K562 (cell line): Measurements from ENCODE around the gene SDHAF4. TPM values are rescaled to one million over a fixed set of nuclear protein-coding genes. Genes with fewer than 3 reads are reported as not detected.
"Not testable (repeated sequence)": the region's sequence is repeated elsewhere in the genome, so short reads cannot be mapped to it uniquely, and the experiment has no call there.

ENCODE experiments used
- ATAC-seq: fragments of 200-7000 bp; cut with Tn5 transposase; 3 replicates; pipeline ENCODE4 v1.9.1; 2020; ENCODE audit warnings: moderate library complexity
- BruUV-seq: library from RNA; stranded (reverse); fragments of 400-500 nt; replicated peaks from 2 replicates; lab custom pipeline; 2021; lab: Mats Ljungman, UMichigan
- CTCF ChIA-PET: fragments of 300-600 bp; formaldehyde crosslinking; extraction: SDS; loops from one replicate; lab custom pipeline; 2021; ENCODE audit warnings: low intra/inter-chr PET ratio; lab: Yijun Ruan, JAX
- POLR2A ChIA-PET: fragments of 300-600, 350-650 bp; sonication (Branson Sonifier 250); formaldehyde crosslinking; extraction: SDS; loops from one replicate; lab custom pipeline; 2021; ENCODE audit warnings: antibody characterized with exemption, inconsistent platforms; lab: Yijun Ruan, JAX
- DNase-seq, 4 experiments: peaks; one replicate each; pipeline versions ENCODE4 v3.0.0 to v3.0.0-alpha.2; 2011 to 2018; ENCODE audit warnings: low spot score in 3 of 4, mixed read lengths in 3 of 4; ENCODE audit errors: extremely low read depth in 1 of 4
- FAIRE-seq: peaks from 2 replicates; lab custom pipeline; 2011; peaks lifted over from hg19 to GRCh38; lab: Jason Lieb, UNC
- H2AFZ ChIP-seq: 2 replicates; pipeline ENCODE4 v1.6.0; 2011; ENCODE audit warnings: low read depth, low read length, control low read depth, inconsistent platforms
- H3K27ac ChIP-seq: fragments of 200-600 bp; 3 replicates; pipeline ENCODE4 v1.8.0; 2011; ENCODE audit warnings: low read depth, mild to moderate bottlenecking, control low read depth, inconsistent platforms, low read length, moderate library complexity, mixed read lengths; ENCODE audit errors: extremely low read depth
- H3K27me3 ChIP-seq, 2 experiments: fragments of 300-600 bp in 1 of 2; 2 replicates in 1 of 2; 3 replicates in 1 of 2; pipeline versions ENCODE4 v1.6.0 to v1.8.0; 2011; ENCODE audit warnings: inconsistent platforms in 2 of 2, low read length in 2 of 2, mild to moderate bottlenecking in 1 of 2, mixed read lengths in 1 of 2, moderate library complexity in 1 of 2; ENCODE audit not compliant: control insufficient read depth in 2 of 2, insufficient read depth in 2 of 2
- H3K36me3 ChIP-seq: fragments of 300-600 bp; 3 replicates; pipeline ENCODE4 v1.8.0; 2011; ENCODE audit warnings: mild to moderate bottlenecking, low read length, inconsistent platforms; ENCODE audit not compliant: control insufficient read depth, insufficient read depth
- H3K4me1 ChIP-seq, 2 experiments: fragments of 200-600 bp in 1 of 2; replicated peaks in 1 of 2; 2 replicates in 1 of 2; 3 replicates in 1 of 2; pipeline versions ENCODE4 v1.5.1 to v1.8.0; 2011; ENCODE audit warnings: inconsistent platforms in 2 of 2, low read length in 2 of 2, mild to moderate bottlenecking in 1 of 2, mixed read lengths in 1 of 2, moderate library complexity in 1 of 2; ENCODE audit not compliant: control insufficient read depth in 2 of 2, insufficient read depth in 2 of 2
- H3K4me2 ChIP-seq: 2 replicates; pipeline ENCODE4 v1.6.1; 2011; ENCODE audit warnings: low read length, control low read depth, inconsistent platforms, mixed read lengths; ENCODE audit not compliant: insufficient read depth
- H3K4me3 ChIP-seq: fragments of 200-600 bp; sonication (generic), shearing (Covaris generic); 2 replicates; pipeline ENCODE4 v1.5.1; 2016; ENCODE audit warnings: control low read depth, inconsistent platforms
- H3K79me2 ChIP-seq: fragments of 200-600 bp; 3 replicates; pipeline ENCODE4 v1.8.0; 2011; ENCODE audit warnings: low read length, inconsistent platforms; ENCODE audit not compliant: control insufficient read depth, insufficient read depth
- H3K9ac ChIP-seq, 2 experiments: 2 replicates each; pipeline versions ENCODE4 v1.6.0 to v1.6.1; 2011; ENCODE audit warnings: low read depth in 2 of 2, low read length in 2 of 2, control low read depth in 1 of 2, inconsistent platforms in 1 of 2, mild to moderate bottlenecking in 1 of 2, mixed read lengths in 1 of 2; ENCODE audit not compliant: insufficient read depth in 1 of 2
- H3K9me1 ChIP-seq: one replicate; pipeline ENCODE4 v1.6.0; 2011; ENCODE audit warnings: inconsistent platforms, mild to moderate bottlenecking, low read length, moderate library complexity; ENCODE audit not compliant: control insufficient read depth, insufficient read depth
- H3K9me3 ChIP-seq: replicated peaks from 2 replicates; pipeline ENCODE4 v1.5.1; 2011; ENCODE audit warnings: low read depth, low read length, inconsistent platforms; ENCODE audit not compliant: control insufficient read depth, insufficient read depth
- H4K20me1 ChIP-seq: replicated peaks from 2 replicates; pipeline ENCODE4 v1.6.1; 2011; ENCODE audit warnings: low read length, inconsistent platforms, mixed read lengths; ENCODE audit not compliant: control insufficient read depth, insufficient read depth
- SETDB1 ChIP-seq: IDR thresholded peaks from one replicate; pipeline ENCODE4 v1.6.1; 2012; ENCODE audit warnings: low read length, control low read depth, inconsistent platforms
- TRIM28 ChIP-seq: fragments of 450-650 bp; IDR thresholded peaks from 2 replicates; pipeline ENCODE4 v1.6.1; 2017
- ZFP36 ChIP-seq: fragments of 150-350 bp; IDR thresholded peaks from 2 replicates; pipeline ENCODE4 v1.6.1; 2018; ENCODE audit warnings: low read length, low read depth; ENCODE audit not compliant: partially characterized antibody
- ZNF445 ChIP-seq: fragments of 250-450 bp; sonication (Bioruptor Pico); IDR thresholded peaks from 2 replicates; pipeline ENCODE4 v1.4.0; 2020; ENCODE audit warnings: low read depth, mild to moderate bottlenecking, moderate library complexity
- WGBS: fragments of 100-300 bp; shearing (Covaris generic); methylation state at CpG from one replicate; pipeline ENCODE4 v1.1.6; 2016; ENCODE audit warnings: low coverage, mixed read lengths; ENCODE audit not compliant: insufficient coverage; ENCODE audit errors: missing lambda C conversion rate; 5-methylcytosine and 5-hydroxymethylcytosine counted together
- in situ Hi-C: fragments of 300-500 bp; cut with MboI; formaldehyde crosslinking; loops from 4 replicates; pipeline ENCODE4 v1.15.0; 2018; ENCODE audit warnings: inconsistent platforms, mixed read lengths
- intact Hi-C: fragments of 100-400 bp; cut with micrococcal nuclease; formaldehyde crosslinking; loops from 2 replicates; pipeline ENCODE4 v1.14.2; 2022
- polyA plus RNA-seq, 8 experiments: library from polyadenylated mRNA; depleted of rRNA in 4 of 8; stranded (reverse) in 5 of 8; unstranded in 3 of 8; fragments of >200 nt; fragmentation: Nextera tagmentation in 2 of 8; fragmentation: Illumina TruSeq in 1 of 8; extraction: Ambion mirVana in 2 of 8; extraction: Trizol in 1 of 8; gene quantifications; 2 replicates each; pipeline versions ENCODE4 v1.2.1 to v1.2.3, GENCODE V29; 2011 to 2014; ENCODE audit warnings: inconsistent platforms in 1 of 8, missing spikeins in 1 of 8
- total RNA-seq, 7 experiments: library from RNA; depleted of rRNA in 6 of 7; stranded (reverse); fragments of >200 nt in 6 of 7; fragmentation: Illumina TruSeq in 2 of 7; extraction: Trizol in 2 of 7; gene quantifications; 2 replicates each; pipeline versions ENCODE4 v1.2.1 to v1.2.3, GENCODE V29; 2011 to 2021; ENCODE audit warnings: low replicate concordance in 1 of 7

Gene SDHAF4
- total and polyA plus RNA-seq, 9 of the 15 experiments (the other 6 are each of a cell fraction or from before 2014, with no cell fraction given) = 3.5 to 12.0 (median 6.2) TPM

- TF ChIP-seq ZNF445 (CRISPR knock-in tag) = no peak
These were observed 34.3 kb downstream of the SDHAF4 start (continued) for GRCh38 chr6:70601014-70601413.

GRCh38 chr6:70604254-70604653 is 37.5 kb downstream of the SDHAF4 start:
- TF ChIP-seq SETDB1 = no peak
- peak; percentile 95 for TF ChIP-seq ZFP36
- TF ChIP-seq TRIM28 = peak; percentile 35; the same call in 1 of the 2 replicates
- H3K9me3 ChIP-seq = no peaks in the 10 kb centered on the region
- intact Hi-C loops (no loop called here), in situ Hi-C loops (no loop called here)
- H3K9me1 ChIP-seq = no peaks in the 10 kb centered on the region
- H3K4me3 ChIP-seq = no peak overlapping the region
- FAIRE-seq (no peak), DNase-seq (peak in 1 of 4 experiments; percentile 5), ATAC-seq (no peak)
- H3K27ac ChIP-seq = no peak overlapping the region
- CTCF ChIA-PET = no interaction called here
- no peaks in the 10 kb centered on the region for H3K79me2 ChIP-seq
- H3K4me2 ChIP-seq = no peak overlapping the region
- peaks cover 0 to 3% of the 10 kb centered on the region in 2 experiments; a peak in 1 of 5 replicates for H3K4me1 ChIP-seq
- no peaks in the 10 kb centered on the region for H3K36me3 ChIP-seq
- no peaks in the 10 kb centered on the region for H4K20me1 ChIP-seq
- POLR2A ChIA-PET = interaction anchor here (0.9 kb wide), 1 partner anchor 21 kb away, joined by 3 read pairs; no protein-coding TSS in a partner anchor
- no peak overlapping the region for H3K9ac ChIP-seq
- no TSS peak for BruUV-seq
- peaks cover 0 to 2% of the 10 kb centered on the region in 2 experiments; a peak in 3 of 5 replicates for H3K27me3 ChIP-seq
- no peak overlapping the region for H2AFZ ChIP-seq
- 19% methylated on average over 3 of the region's 6 CpGs for WGBS

GRCh38 chr6:70607371-70607770 is 40.6 kb downstream of the SDHAF4 start:
- ATAC-seq, H2AFZ ChIP-seq, CTCF ChIA-PET, H3K79me2 ChIP-seq, H3K27ac ChIP-seq, H3K4me3 ChIP-seq, H3K9ac ChIP-seq, in situ Hi-C loops, H3K4me2 ChIP-seq, H3K4me1 ChIP-seq, H4K20me1 ChIP-seq, intact Hi-C loops, H3K36me3 ChIP-seq, BruUV-seq, FAIRE-seq, H3K27me3 ChIP-seq, DNase-seq, POLR2A ChIA-PET, H3K9me3 ChIP-seq, H3K9me1 ChIP-seq: not testable (repeated sequence)
- WGBS = 3% methylated on average over 2 of the region's 2 CpGs

GRCh38 chr6:70609181-70609580 is 42.5 kb downstream of the SDHAF4 start:
- in situ Hi-C loops, intact Hi-C loops, H3K4me1 ChIP-seq, H3K27me3 ChIP-seq, H3K79me2 ChIP-seq, H3K27ac ChIP-seq, H2AFZ ChIP-seq, H3K4me2 ChIP-seq, ATAC-seq, H4K20me1 ChIP-seq, H3K36me3 ChIP-seq, FAIRE-seq, H3K9me1 ChIP-seq, POLR2A ChIA-PET, CTCF ChIA-PET, BruUV-seq, H3K9ac ChIP-seq, H3K9me3 ChIP-seq, H3K4me3 ChIP-seq, DNase-seq: not testable (repeated sequence)
- WGBS = 2% methylated on average over 13 of the region's 13 CpGs
